GM19043 (cell line): ENCODE data around the gene TFF1.

ENCODE experiments used
- ATAC-seq: cut with Tn5 transposase; IDR thresholded peaks from one replicate; pipeline ENCODE4 v1.9.1; 2021; ENCODE audit warnings: low read depth; ENCODE audit not compliant: unreplicated experiment

The TFF1 gene

GRCh38 chr21:42384156-42384945, 18.0 kb upstream of the TFF1 start:
- ATAC-seq: no peak

- ATAC-seq: no peak
Measured at GRCh38 chr21:42383331-42383730, 17.0 kb upstream of the TFF1 start.

GRCh38 chr21:42382915-42383314, 16.6 kb upstream of the TFF1 start:
- no peak for ATAC-seq

GRCh38 chr21:42381347-42381984, 15.1 kb upstream of the TFF1 start:
- no peak for ATAC-seq

- ATAC-seq: no peak
Measured at GRCh38 chr21:42379426-42380215, 13.3 kb upstream of the TFF1 start.

GRCh38 chr21:42378418-42378817, 12.1 kb upstream of the TFF1 start:
- no peak for ATAC-seq

GRCh38 chr21:42377951-42378340, 11.6 kb upstream of the TFF1 start:
- ATAC-seq: no peak

GRCh38 chr21:42377211-42377950, 11.0 kb upstream of the TFF1 start:
- ATAC-seq: no peak

GRCh38 chr21:42376338-42376982, 10.1 kb upstream of the TFF1 start:
- ATAC-seq: no peak

GRCh38 chr21:42375966-42376337, 9.6 kb upstream of the TFF1 start:
- ATAC-seq: no peak

- no peak for ATAC-seq
Measured at GRCh38 chr21:42375506-42375905, 9.2 kb upstream of the TFF1 start.

- ATAC-seq: no peak
Measured at GRCh38 chr21:42374864-42375499, 8.6 kb upstream of the TFF1 start.

GRCh38 chr21:42374457-42374856, 8.1 kb upstream of the TFF1 start:
- ATAC-seq: no peak

GRCh38 chr21:42373908-42374455, 7.6 kb upstream of the TFF1 start:
- ATAC-seq: no peak

- ATAC-seq: no peak
Measured at GRCh38 chr21:42373196-42373907, 7.0 kb upstream of the TFF1 start.

GRCh38 chr21:42370894-42371654, 4.7 kb upstream of the TFF1 start:
- ATAC-seq: no peak

- no peak for ATAC-seq
Measured at GRCh38 chr21:42369821-42370220, 3.5 kb upstream of the TFF1 start.
